SK-N-SH treated with all-trans-retinoic acid at 6 μM for 48 hours (cell line): ENCODE data around the gene USP35.

ENCODE experiments used
- ATAC-seq: fragments of 200-7000 bp; cut with Tn5 transposase; 3 replicates; pipeline ENCODE4 v1.9.1; 2020; ENCODE audit warnings: mild to moderate bottlenecking, moderate library complexity
- ARNTL ChIP-seq: fragments of 450-650 bp; formaldehyde crosslinking; IDR thresholded peaks from 2 replicates; pipeline ENCODE4 v1.5.0; 2020; ENCODE audit warnings: low read depth, mild to moderate bottlenecking, moderate library complexity, borderline replicate concordance
- BACH2 ChIP-seq: fragments of 250-450 bp; sonication (Bioruptor Pico); IDR thresholded peaks from 2 replicates; pipeline ENCODE4 v1.9.0; 2021; ENCODE audit warnings: mild to moderate bottlenecking, borderline replicate concordance
- CREB5 ChIP-seq: fragments of 250-450 bp; sonication (Bioruptor Pico); IDR thresholded peaks from 2 replicates; pipeline ENCODE4 v1.5.1; 2020; ENCODE audit warnings: low read depth, mild to moderate bottlenecking, moderate library complexity
- CSDC2 ChIP-seq: fragments of 250-450 bp; sonication (Bioruptor Pico); IDR thresholded peaks from 2 replicates; pipeline ENCODE4 v1.5.0; 2020; ENCODE audit warnings: mild to moderate bottlenecking, moderate library complexity
- CSRNP3 ChIP-seq: fragments of 250-450 bp; sonication (Bioruptor Pico); IDR thresholded peaks from 2 replicates; pipeline ENCODE4 v1.5.1; 2021; ENCODE audit warnings: mild to moderate bottlenecking, moderate library complexity
- ESRRG ChIP-seq: fragments of 250-450 bp; sonication (Bioruptor Pico); IDR thresholded peaks from 2 replicates; pipeline ENCODE4 v1.6.1; 2021; ENCODE audit warnings: mild to moderate bottlenecking
- GLIS3 ChIP-seq: fragments of 250-450 bp; sonication (Bioruptor Pico); IDR thresholded peaks from 2 replicates; pipeline ENCODE4 v1.5.0; 2020; ENCODE audit warnings: mild to moderate bottlenecking, moderate library complexity
- ISL1 ChIP-seq: fragments of 250-450 bp; sonication (Bioruptor Pico); IDR thresholded peaks from 2 replicates; pipeline ENCODE4 v2.1.2; 2022; ENCODE audit warnings: mild to moderate bottlenecking, moderate library complexity
- OSR1 ChIP-seq: fragments of 250-450 bp; sonication (Bioruptor Pico); IDR thresholded peaks from 2 replicates; pipeline ENCODE4 v1.8.0; 2022; ENCODE audit warnings: moderate library complexity, mild to moderate bottlenecking, inconsistent platforms
- PATZ1 ChIP-seq: fragments of 250-450 bp; sonication (Bioruptor Pico); IDR thresholded peaks from 2 replicates; pipeline ENCODE4 v1.8.0; 2020; ENCODE audit warnings: mild to moderate bottlenecking, moderate library complexity, borderline replicate concordance
- POU6F1 ChIP-seq: fragments of 250-450 bp; sonication (Bioruptor Pico); IDR thresholded peaks from 2 replicates; pipeline ENCODE4 v1.8.0; 2021; ENCODE audit warnings: low read depth, mild to moderate bottlenecking, moderate library complexity, borderline replicate concordance
- PPARA ChIP-seq: fragments of 250-450 bp; sonication (Bioruptor Pico); IDR thresholded peaks from 2 replicates; pipeline ENCODE4 v1.5.0; 2020; ENCODE audit warnings: mild to moderate bottlenecking, borderline replicate concordance
- RARB ChIP-seq: fragments of 250-450 bp; sonication (Bioruptor Pico); IDR thresholded peaks from 2 replicates; pipeline ENCODE4 v1.8.0; 2021; ENCODE audit warnings: mild to moderate bottlenecking, moderate library complexity
- SNAI2 ChIP-seq: fragments of 250-450 bp; sonication (Bioruptor Pico); IDR thresholded peaks from 2 replicates; pipeline ENCODE4 v1.5.0; 2020; ENCODE audit warnings: mild to moderate bottlenecking, moderate library complexity
- TCF4 ChIP-seq: fragments of 250-450 bp; sonication (Bioruptor Pico); IDR thresholded peaks from 2 replicates; pipeline ENCODE4 v1.8.0; 2021; ENCODE audit warnings: mild to moderate bottlenecking, moderate library complexity, borderline replicate concordance
- TOX ChIP-seq: fragments of 250-450 bp; sonication (Bioruptor Pico); IDR thresholded peaks from 2 replicates; pipeline ENCODE4 v1.8.0; 2021; ENCODE audit warnings: mild to moderate bottlenecking, moderate library complexity, borderline replicate concordance
- TSHZ2 ChIP-seq: fragments of 250-450 bp; sonication (Bioruptor Pico); IDR thresholded peaks from 2 replicates; pipeline ENCODE4 v1.5.0; 2020; ENCODE audit warnings: mild to moderate bottlenecking, moderate library complexity
- ZC3H10 ChIP-seq: fragments of 250-450 bp; sonication (Bioruptor Pico); IDR thresholded peaks from 2 replicates; pipeline ENCODE4 v1.5.1; 2021; ENCODE audit warnings: mild to moderate bottlenecking, moderate library complexity
- ZFP3 ChIP-seq: fragments of 250-450 bp; sonication (Bioruptor Pico); IDR thresholded peaks from 2 replicates; pipeline ENCODE4 v1.5.0; 2020; ENCODE audit warnings: mild to moderate bottlenecking, moderate library complexity
- ZFP30 ChIP-seq: fragments of 450-650 bp; formaldehyde crosslinking; IDR thresholded peaks from 2 replicates; pipeline ENCODE4 v1.5.0; 2022; ENCODE audit warnings: mild to moderate bottlenecking, moderate library complexity
- ZNF565 ChIP-seq: fragments of 450-650 bp; formaldehyde crosslinking; conservative IDR thresholded peaks from 2 replicates; pipeline ENCODE4 v1.5.0; 2020; ENCODE audit warnings: low read depth, mild to moderate bottlenecking, moderate library complexity
- ZNF70 ChIP-seq: fragments of 450-650 bp; formaldehyde crosslinking; IDR thresholded peaks from 2 replicates; pipeline ENCODE4 v1.5.0; 2020; ENCODE audit warnings: mild to moderate bottlenecking, moderate library complexity
- ZNF8 ChIP-seq: fragments of 450-650 bp; formaldehyde crosslinking; IDR thresholded peaks from 2 replicates; pipeline ENCODE4 v1.5.0; 2020; ENCODE audit warnings: mild to moderate bottlenecking, moderate library complexity

Gene USP35

GRCh38 chr11:78255919-78256318, 67.2 kb downstream of the USP35 start (continued):
- TF ChIP-seq ZNF565 (CRISPR knock-in tag) (no peak), ZNF70 (CRISPR knock-in tag) (no peak)

- ATAC-seq = no peak
- no peak for TF ChIP-seq ZNF8 (CRISPR knock-in tag)
- no peak for TF ChIP-seq ZNF565 (CRISPR knock-in tag)
These were observed 68.2 kb downstream of the USP35 start for GRCh38 chr11:78256962-78257361.

- TF ChIP-seq PATZ1 (CRISPR knock-in tag) (no peak), GLIS3 (CRISPR knock-in tag) (no peak), PPARA (CRISPR knock-in tag) (no peak), TSHZ2 (CRISPR knock-in tag) (no peak), ISL1 (no peak), CSRNP3 (CRISPR knock-in tag) (no peak), ZFP30 (CRISPR knock-in tag) (no peak), TOX (no peak), POU6F1 (CRISPR knock-in tag) (no peak), RARB (CRISPR knock-in tag) (no peak), TCF4 (CRISPR knock-in tag) (no peak), ESRRG (no peak), ZFP3 (CRISPR knock-in tag) (no peak), OSR1 (CRISPR knock-in tag) (no peak), ZNF565 (CRISPR knock-in tag) (no peak), ARNTL (CRISPR knock-in tag) (no peak), ZNF8 (CRISPR knock-in tag) (no peak), CSDC2 (CRISPR knock-in tag) (no peak), ZC3H10 (no peak), SNAI2 (CRISPR knock-in tag) (no peak)
- TF ChIP-seq, all 23 proteins: peak for 0
- no peak for ATAC-seq
These were observed 68.9 kb downstream of the USP35 start for GRCh38 chr11:78257654-78258053.

- no peak for ATAC-seq
- TF ChIP-seq GLIS3 (CRISPR knock-in tag) (no peak), BACH2 (CRISPR knock-in tag) (no peak), PPARA (CRISPR knock-in tag) (no peak), OSR1 (CRISPR knock-in tag) (no peak), TOX (no peak), ESRRG (no peak), ZC3H10 (no peak), CREB5 (CRISPR knock-in tag) (no peak), SNAI2 (CRISPR knock-in tag) (no peak), ISL1 (no peak), ARNTL (CRISPR knock-in tag) (no peak), ZFP30 (CRISPR knock-in tag) (no peak), TCF4 (CRISPR knock-in tag) (no peak)
- TF ChIP-seq, all 23 proteins: peak for 0
These were observed 71.2 kb downstream of the USP35 start for GRCh38 chr11:78259777-78260487.
